Glutamatergic neuron (in vitro differentiated cells): ENCODE measurements around the gene LRRC7. TPM values are rescaled to one million over a fixed set of nuclear protein-coding genes. Genes with fewer than 3 reads are reported as not detected.

ENCODE experiments used
- DNase-seq: peaks from one replicate; pipeline ENCODE4 v3.0.0; 2022
- H3K27ac Mint-ChIP-seq: one replicate; pipeline ENCODE4 v1.8.0; 2020; ENCODE audit warnings: mild to moderate bottlenecking, mixed read lengths, inconsistent platforms; ENCODE audit not compliant: unreplicated experiment
- H3K27me3 Mint-ChIP-seq: one replicate; pipeline ENCODE4 v1.8.0; 2020; ENCODE audit warnings: mild to moderate bottlenecking, moderate library complexity, mixed read lengths, inconsistent platforms; ENCODE audit not compliant: unreplicated experiment
- H3K36me3 Mint-ChIP-seq: one replicate; pipeline ENCODE4 v1.8.0; 2020; ENCODE audit warnings: mild to moderate bottlenecking, mixed read lengths, inconsistent platforms; ENCODE audit not compliant: unreplicated experiment
- H3K4me1 Mint-ChIP-seq: one replicate; pipeline ENCODE4 v1.8.0; 2020; ENCODE audit warnings: mild to moderate bottlenecking, low read depth, mixed read lengths, inconsistent platforms; ENCODE audit not compliant: unreplicated experiment
- H3K4me3 Mint-ChIP-seq: one replicate; pipeline ENCODE4 v1.8.0; 2020; ENCODE audit warnings: mild to moderate bottlenecking, mixed read lengths, inconsistent platforms; ENCODE audit not compliant: unreplicated experiment
- H3K9me3 Mint-ChIP-seq: one replicate; pipeline ENCODE4 v1.8.0; 2020; ENCODE audit warnings: mild to moderate bottlenecking, moderate library complexity, mixed read lengths, inconsistent platforms; ENCODE audit not compliant: unreplicated experiment
- CTCF ChIP-seq: fragments of 200-600 bp; sonication (generic); IDR thresholded peaks from one replicate; pipeline ENCODE4 v1.5.0; 2021; ENCODE audit not compliant: partially characterized antibody, unreplicated experiment
- total RNA-seq: library from RNA; stranded (reverse); fragmentation: NEBNext Ultra II Directional; extraction: Animal tissue kit (Norgen Biotek cat#: 25700); gene quantifications from one replicate; pipeline ENCODE4 v1.2.1, GENCODE V29; 2021; ENCODE audit not compliant: unreplicated experiment

LRRC7 gene
- total RNA-seq, 1 donor from 2014 or later, result 19.1 TPM

GRCh38 chr1:69643266-69643665 lies 75.5 kb downstream of the LRRC7 start:
- H3K27ac Mint-ChIP-seq, result no peak overlapping the region
- no peaks in the 10 kb centered on the region for H3K27me3 Mint-ChIP-seq
- peaks cover 3% of the 10 kb centered on the region for H3K36me3 Mint-ChIP-seq
- DNase-seq, result no peak
- H3K4me3 Mint-ChIP-seq, result no peak overlapping the region
- no peaks in the 10 kb centered on the region for H3K4me1 Mint-ChIP-seq
- H3K9me3 Mint-ChIP-seq, result peaks cover 2% of the 10 kb centered on the region
- no peak for TF ChIP-seq CTCF

GRCh38 chr1:69645477-69645876 lies 77.8 kb downstream of the LRRC7 start:
- no peak for DNase-seq
- Mint-ChIP-seq H3K36me3 (peaks cover 3% of the 10 kb centered on the region), H3K9me3 (peaks cover 2% of the 10 kb centered on the region), H3K27ac (no peak overlapping the region), H3K4me3 (no peak overlapping the region), H3K27me3 (no peaks in the 10 kb centered on the region), H3K4me1 (no peaks in the 10 kb centered on the region)
- no peak for TF ChIP-seq CTCF

- H3K9me3 Mint-ChIP-seq, result no peaks in the 10 kb centered on the region
- H3K4me3 Mint-ChIP-seq, result no peak overlapping the region
- H3K27ac Mint-ChIP-seq, result no peak overlapping the region
- H3K27me3 Mint-ChIP-seq, result no peaks in the 10 kb centered on the region
- DNase-seq, result no peak
- TF ChIP-seq CTCF, result no peak
- no peaks in the 10 kb centered on the region for H3K4me1 Mint-ChIP-seq
- no peaks in the 10 kb centered on the region for H3K36me3 Mint-ChIP-seq
Measured at GRCh38 chr1:69648486-69648885, 80.8 kb downstream of the LRRC7 start.

- DNase-seq, result no peak
- H3K27ac Mint-ChIP-seq, result no peak overlapping the region
- no peak for TF ChIP-seq CTCF
- H3K4me3 Mint-ChIP-seq, result no peak overlapping the region
- H3K9me3 Mint-ChIP-seq, result no peaks in the 10 kb centered on the region
- no peaks in the 10 kb centered on the region for H3K4me1 Mint-ChIP-seq
- no peaks in the 10 kb centered on the region for H3K27me3 Mint-ChIP-seq
- H3K36me3 Mint-ChIP-seq, result no peaks in the 10 kb centered on the region
Measured at GRCh38 chr1:69649383-69649990, 81.8 kb downstream of the LRRC7 start.

- no peak for DNase-seq
- no peaks in the 10 kb centered on the region for H3K4me1 Mint-ChIP-seq
- no peak overlapping the region for H3K4me3 Mint-ChIP-seq
Measured at GRCh38 chr1:69650779-69651178, 83.1 kb downstream of the LRRC7 start.

More at GRCh38 chr1:69650779-69651178, 83.1 kb downstream of the LRRC7 start:
- no peak overlapping the region for H3K27ac Mint-ChIP-seq
- H3K27me3 Mint-ChIP-seq, result no peaks in the 10 kb centered on the region
- no peaks in the 10 kb centered on the region for H3K36me3 Mint-ChIP-seq
- no peaks in the 10 kb centered on the region for H3K9me3 Mint-ChIP-seq
- no peak for TF ChIP-seq CTCF
